ENCODE measurements around the gene DMD. TPM values are rescaled to one million over a fixed set of nuclear protein-coding genes. Genes with fewer than 3 reads are reported as not detected.

DMD gene
- total and polyA plus RNA-seq, 2 of the 8 experiments (the other 6 are each of a cell fraction or from before 2014, with no cell fraction given), result 4.8 to 7.4 TPM

GRCh38 chrX:33178690-33179089 is 32.7 kb downstream of the DMD start (continued):
- TF ChIP-seq CHD2 (IDR thresholded peaks at IDR 0.05; ENCODE audit: low read length) (no peak), PHF8 (conservative IDR thresholded peaks at IDR 0.05; ENCODE audit: low read depth, low read length) (no peak)

All from H1 (cell line).